H7 (cell line): ENCODE data around the gene SLIT3. TPM values are rescaled to one million over a fixed set of nuclear protein-coding genes. Genes with fewer than 3 reads are reported as not detected.
A peak's percentile ranks its signal among the peaks of the same experiment; 100 is the strongest.

Experiments
- DNase-seq: peaks from one replicate; pipeline ENCODE4 v3.0.0; 2012
- H3K27me3 ChIP-seq: 2 replicates; pipeline ENCODE4 v1.6.0; 2011; ENCODE audit warnings: mild to moderate bottlenecking, low read length; ENCODE audit not compliant: control insufficient read depth, insufficient read depth
- H3K36me3 ChIP-seq: replicated peaks from 2 replicates; pipeline ENCODE4 v1.5.1; 2011; ENCODE audit warnings: low read length; ENCODE audit not compliant: control insufficient read depth, insufficient read depth
- H3K4me3 ChIP-seq: 2 replicates; pipeline ENCODE4 v1.5.1; 2011; ENCODE audit warnings: low read depth, mild to moderate bottlenecking, control low read depth, low read length, moderate library complexity; ENCODE audit not compliant: insufficient read depth
- total RNA-seq: library from RNA; depleted of rRNA; stranded (reverse); fragments of >200 nt; shearing (Covaris generic); gene quantifications from 2 replicates; pipeline ENCODE4 v1.2.3, GENCODE V29; 2014

SLIT3 gene
- total RNA-seq, 1 experiment from 2014 or later, result 0.97 TPM

DNA sequence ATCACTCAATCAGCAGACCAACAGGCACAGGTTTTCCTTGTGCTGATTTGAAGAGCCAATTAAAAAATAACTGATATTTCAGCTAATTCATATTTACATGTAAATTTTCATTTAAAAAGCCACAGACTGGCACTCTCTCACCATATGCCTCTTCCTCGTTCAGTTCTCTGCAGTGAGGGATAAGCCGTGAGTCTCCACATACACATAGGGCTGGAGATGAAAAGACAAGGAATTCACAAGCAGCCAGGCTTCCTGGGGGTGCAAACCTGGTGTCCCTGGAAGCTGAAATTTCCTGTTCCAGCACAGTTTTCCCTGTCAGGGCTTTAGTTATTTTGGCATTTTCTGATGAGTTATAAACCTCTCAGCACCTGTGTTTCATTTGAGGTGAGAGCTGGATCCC, 397.9 kb downstream of the SLIT3 start:
- DNase-seq, result no peak
- H3K27me3 ChIP-seq, result no peaks in the 10 kb centered on the region
- H3K36me3 ChIP-seq, result no peaks in the 10 kb centered on the region
- H3K4me3 ChIP-seq, result no peak overlapping the region

GRCh38 chr5:168899673-168900072, 401.3 kb downstream of the SLIT3 start:
- no peak for DNase-seq
- no peaks in the 10 kb centered on the region for H3K36me3 ChIP-seq
- H3K4me3 ChIP-seq, result no peak overlapping the region
- H3K27me3 ChIP-seq, result no peaks in the 10 kb centered on the region

DNA sequence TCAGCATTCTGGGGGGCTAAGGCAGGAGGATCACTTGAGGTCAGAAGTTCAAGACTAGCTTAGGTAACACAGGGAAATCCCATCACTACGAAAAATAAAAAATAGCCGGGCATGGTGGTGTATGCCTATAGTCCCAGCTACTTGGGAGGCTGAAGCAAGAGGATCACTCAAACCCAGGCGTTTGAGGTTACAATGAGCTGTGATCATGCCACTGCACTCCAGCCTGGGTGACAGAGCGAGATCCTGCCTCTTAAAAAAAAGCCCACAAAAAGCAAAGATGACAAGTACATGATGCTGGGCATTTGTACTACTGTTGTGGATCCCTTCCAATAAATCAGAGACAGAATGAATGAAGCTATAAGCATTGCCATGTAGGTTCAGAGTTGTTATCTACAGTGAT, 401.7 kb downstream of the SLIT3 start:
- DNase-seq, result no peak
- no peaks in the 10 kb centered on the region for H3K27me3 ChIP-seq
- no peaks in the 10 kb centered on the region for H3K36me3 ChIP-seq
- H3K4me3 ChIP-seq, result no peak overlapping the region

DNA sequence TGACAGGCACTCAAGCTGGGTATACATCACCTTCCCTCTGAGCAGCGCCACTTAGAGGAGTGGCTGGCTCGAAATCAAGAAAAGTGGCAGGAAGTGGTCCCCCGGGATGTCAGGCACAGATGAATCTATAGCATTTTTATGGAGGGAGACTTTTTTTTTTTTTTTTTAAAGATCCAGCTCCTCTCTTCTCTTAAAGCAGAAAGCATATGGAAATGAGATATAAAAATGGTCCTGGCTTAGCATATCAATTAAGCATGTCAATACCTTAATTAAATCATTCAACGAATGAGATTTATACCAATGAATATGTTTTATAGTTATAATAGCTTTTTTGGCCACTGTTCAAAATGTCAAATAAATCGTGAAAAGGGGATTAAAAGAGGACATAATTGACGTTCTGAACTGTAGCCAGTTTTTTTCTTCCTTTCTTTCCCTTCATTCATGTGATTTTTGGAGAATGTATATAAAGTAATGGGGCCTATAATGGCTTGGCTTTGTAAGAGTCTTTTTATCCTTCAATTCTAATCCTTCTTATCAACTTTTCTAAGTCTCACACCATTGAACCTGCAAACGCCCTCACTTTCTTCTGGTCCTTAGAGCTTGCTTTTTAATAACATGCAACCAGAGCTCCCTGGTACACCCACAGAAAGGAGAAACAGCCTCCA, 402.6 kb downstream of the SLIT3 start:
- H3K4me3 ChIP-seq, result no peak overlapping the region
- no peaks in the 10 kb centered on the region for H3K27me3 ChIP-seq
- no peak for DNase-seq
- no peaks in the 10 kb centered on the region for H3K36me3 ChIP-seq

GRCh38 chr5:168897387-168898122, 403.4 kb downstream of the SLIT3 start:
- H3K36me3 ChIP-seq, result no peaks in the 10 kb centered on the region
- peak; percentile 52 for DNase-seq
- H3K4me3 ChIP-seq, result no peak overlapping the region
- no peaks in the 10 kb centered on the region for H3K27me3 ChIP-seq

GRCh38 chr5:168895295-168896071, 405.5 kb downstream of the SLIT3 start:
- DNase-seq, result no peak
- Histone ChIP-seq H3K36me3 (no peaks in the 10 kb centered on the region), H3K27me3 (no peaks in the 10 kb centered on the region), H3K4me3 (no peak overlapping the region)

GRCh38 chr5:168893283-168893682, 407.7 kb downstream of the SLIT3 start:
- Histone ChIP-seq H3K27me3 (no peaks in the 10 kb centered on the region), H3K4me3 (no peak overlapping the region), H3K36me3 (no peaks in the 10 kb centered on the region)
- no peak for DNase-seq

- no peak for DNase-seq
- Histone ChIP-seq H3K36me3 (no peaks in the 10 kb centered on the region), H3K4me3 (no peak overlapping the region), H3K27me3 (no peaks in the 10 kb centered on the region)
Observed at GRCh38 chr5:168892618-168893186, 408.2 kb downstream of the SLIT3 start.

- H3K27me3 ChIP-seq, result no peaks in the 10 kb centered on the region
- DNase-seq, result no peak
- no peak overlapping the region for H3K4me3 ChIP-seq
- no peaks in the 10 kb centered on the region for H3K36me3 ChIP-seq
Observed at GRCh38 chr5:168890816-168891812, 409.8 kb downstream of the SLIT3 start.

GRCh38 chr5:168889039-168889438, 411.9 kb downstream of the SLIT3 start:
- Histone ChIP-seq H3K27me3 (no peaks in the 10 kb centered on the region), H3K36me3 (no peaks in the 10 kb centered on the region), H3K4me3 (no peak overlapping the region)
- no peak for DNase-seq

DNA sequence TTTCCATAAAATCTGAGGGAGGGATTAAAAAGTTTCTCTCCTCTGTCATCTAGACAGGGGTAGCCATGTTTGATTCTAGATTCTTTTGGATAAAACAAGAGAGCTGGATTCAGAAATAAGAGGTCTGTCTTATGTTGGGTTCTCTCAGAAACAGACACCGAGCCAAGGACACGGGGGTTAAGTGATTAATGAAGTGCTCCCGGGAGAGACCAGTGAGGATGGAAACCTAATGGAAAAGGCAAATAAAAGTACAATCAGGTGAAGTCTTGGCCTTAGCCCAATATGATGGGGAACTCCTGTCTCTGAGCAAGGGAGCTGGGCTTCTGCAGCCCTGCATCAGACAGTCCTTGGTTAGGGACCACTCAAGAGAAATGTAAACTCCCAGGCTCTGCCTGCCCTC, 413.0 kb downstream of the SLIT3 start:
- no peak for DNase-seq
- H3K36me3 ChIP-seq, result no peaks in the 10 kb centered on the region
- H3K27me3 ChIP-seq, result no peaks in the 10 kb centered on the region
- H3K4me3 ChIP-seq, result no peak overlapping the region

DNA sequence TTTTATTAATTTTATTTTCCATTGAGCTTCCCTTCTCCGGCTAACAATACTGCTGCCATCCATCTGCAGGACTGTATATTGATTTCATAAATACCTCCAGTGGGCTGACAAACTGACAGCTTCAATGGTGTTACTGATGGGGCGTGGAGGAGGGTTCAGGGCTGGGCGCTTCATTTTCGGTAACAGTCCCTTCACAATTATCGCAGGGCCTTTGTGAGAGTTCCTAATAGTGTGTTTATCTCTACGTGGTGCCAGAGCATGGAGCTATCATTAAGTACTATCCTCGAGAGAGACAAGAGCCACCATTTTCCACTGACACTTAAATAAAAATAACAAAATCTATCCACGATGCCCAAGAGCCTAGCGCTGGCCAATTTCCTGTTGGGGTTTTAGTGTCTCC, 414.8 kb downstream of the SLIT3 start:
- DNase-seq, result no peak
- Histone ChIP-seq H3K27me3 (no peaks in the 10 kb centered on the region), H3K4me3 (no peak overlapping the region), H3K36me3 (no peaks in the 10 kb centered on the region)

GRCh38 chr5:168885324-168886120, 415.4 kb downstream of the SLIT3 start:
- no peak for DNase-seq
- Histone ChIP-seq H3K27me3 (no peaks in the 10 kb centered on the region), H3K4me3 (no peak overlapping the region), H3K36me3 (no peaks in the 10 kb centered on the region)
